Smooth muscle cell (in vitro differentiated cells): ENCODE measurements around the gene TMEM121B. TPM values are rescaled to one million over a fixed set of nuclear protein-coding genes. Genes with fewer than 3 reads are reported as not detected.

ENCODE experiments used
- DNase-seq: peaks from one replicate; lab custom pipeline; 2025; ENCODE audit not compliant: unreplicated experiment; lab: John Stamatoyannopoulos, UW
- H2AFZ ChIP-seq: fragments of 200-600 bp; sonication (generic); 2 replicates; pipeline ENCODE4 v1.6.0; 2016; ENCODE audit warnings: antibody characterized with exemption, low read depth, mild to moderate bottlenecking
- H3F3A ChIP-seq: fragments of 200-600 bp; sonication (generic); 2 replicates; pipeline ENCODE4 v1.6.0; 2017; ENCODE audit warnings: antibody characterized with exemption, low read depth
- H3K27ac ChIP-seq: fragments of 200-600 bp; sonication (generic); 2 replicates; pipeline ENCODE4 v1.5.1; 2016; ENCODE audit warnings: low read depth, mild to moderate bottlenecking
- H3K27me3 ChIP-seq: fragments of 200-600 bp; sonication (generic); 2 replicates; pipeline ENCODE4 v1.6.1; 2016; ENCODE audit warnings: low read depth, mild to moderate bottlenecking
- H3K36me3 ChIP-seq: fragments of 200-600 bp; sonication (generic); 2 replicates; pipeline ENCODE4 v1.5.1; 2016; ENCODE audit warnings: low read depth
- H3K4me1 ChIP-seq: fragments of 200-600 bp; sonication (generic); 2 replicates; pipeline ENCODE4 v1.5.1; 2016; ENCODE audit warnings: low read depth
- H3K4me2 ChIP-seq: fragments of 200-600 bp; sonication (generic); 2 replicates; pipeline ENCODE4 v1.6.0; 2016; ENCODE audit warnings: mild to moderate bottlenecking
- H3K4me3 ChIP-seq: fragments of 200-600 bp; sonication (generic); 2 replicates; pipeline ENCODE4 v1.5.1; 2016; ENCODE audit warnings: mild to moderate bottlenecking
- H3K79me2 ChIP-seq: fragments of 200-600 bp; sonication (generic); 2 replicates; pipeline ENCODE4 v1.6.0; 2016; ENCODE audit warnings: low read depth, mild to moderate bottlenecking
- H3K9ac ChIP-seq: fragments of 200-600 bp; sonication (generic); 2 replicates; pipeline ENCODE4 v1.6.0; 2016; ENCODE audit warnings: low read depth
- H3K9me3 ChIP-seq: fragments of 200-600 bp; sonication (generic); replicated peaks from 2 replicates; pipeline ENCODE4 v1.5.1; 2016; ENCODE audit warnings: low read depth
- H4K20me1 ChIP-seq: fragments of 200-600 bp; sonication (generic); 2 replicates; pipeline ENCODE4 v1.6.0; 2016; ENCODE audit warnings: low read depth
- WGBS: methylation state at CpG from one replicate; pipeline ENCODE4 v1.1.7; 2016; ENCODE audit warnings: low lambda C conversion rate; 5-methylcytosine and 5-hydroxymethylcytosine counted together
- polyA plus RNA-seq: library from polyadenylated mRNA; unstranded; fragments of >200 nt; fragmentation: Nextera tagmentation; extraction: Ambion mirVana; gene quantifications from 2 replicates; pipeline ENCODE4 v1.2.1, GENCODE V29; 2016
- total RNA-seq: library from RNA; depleted of rRNA; stranded (reverse); fragments of >200 nt; gene quantifications from 2 replicates; pipeline ENCODE4 v1.2.3, GENCODE V29; 2014
- TF ChIP-seq, protein P1 (sequence below): fragments of 200-600 bp; sonication (generic); IDR thresholded peaks from 2 replicates; pipeline ENCODE4 v1.5.1; 2017; ENCODE audit warnings: borderline replicate concordance, mild to moderate bottlenecking, antibody characterized with exemption; ENCODE audit not compliant: insufficient read depth, poor library complexity, severe bottlenecking

The TMEM121B gene
- total and polyA plus RNA-seq, 2 experiments from 2014 or later, result 0.09 to 0.15 TPM

DNA sequence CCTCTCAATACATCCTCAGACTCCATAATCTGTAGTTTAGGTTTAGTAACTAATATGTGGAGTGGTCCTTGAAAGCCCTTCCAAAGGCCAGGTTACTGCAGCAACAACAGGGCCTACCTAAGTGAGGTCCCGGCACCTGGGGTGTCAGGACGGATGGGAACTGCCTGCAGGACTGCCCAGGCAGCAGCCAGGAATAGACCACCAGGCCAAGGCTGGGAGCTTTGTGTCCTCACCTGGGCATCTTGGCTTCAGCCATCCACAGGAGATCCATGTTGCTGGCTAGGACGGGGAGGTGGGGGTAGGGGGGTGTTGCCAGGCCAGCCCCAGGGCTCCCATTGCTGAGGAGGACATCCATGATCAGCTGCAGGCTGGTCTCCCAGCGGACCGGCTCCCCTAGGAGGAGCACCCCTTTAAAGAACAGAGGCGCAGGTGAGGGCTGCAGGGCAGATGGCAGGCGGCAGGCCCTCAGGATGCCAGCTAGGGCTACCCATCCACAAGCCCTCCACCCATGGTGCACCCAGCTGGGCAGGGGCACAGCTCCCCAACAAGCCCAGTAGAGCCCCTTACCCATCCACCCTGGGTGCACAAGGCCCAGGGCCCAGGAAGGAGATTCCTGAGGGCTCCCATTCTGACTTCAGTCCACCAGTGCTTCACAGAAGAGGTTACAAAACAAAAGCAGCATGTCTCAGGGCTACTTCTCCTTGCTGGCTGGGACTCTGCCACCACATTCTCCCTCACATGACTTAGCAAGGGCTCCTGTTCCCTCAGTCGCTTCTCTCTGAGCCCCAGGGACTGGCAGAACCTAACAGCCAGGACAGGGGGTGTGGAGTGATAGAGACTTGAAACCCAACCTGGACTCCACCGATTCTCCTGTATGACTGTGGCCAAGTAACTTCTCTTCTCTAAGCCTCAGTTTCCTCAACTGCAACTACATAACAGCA, 19.9 kb upstream of the TMEM121B start:
- H3K4me2 ChIP-seq, result no peak overlapping the region
- no peaks in the 10 kb centered on the region for H3F3A ChIP-seq
- H3K79me2 ChIP-seq, result no peaks in the 10 kb centered on the region
- H3K27me3 ChIP-seq, result no peaks in the 10 kb centered on the region
- no peak overlapping the region for H2AFZ ChIP-seq
- no peaks in the 10 kb centered on the region for H3K4me1 ChIP-seq
- H3K27ac ChIP-seq, result no peak overlapping the region
- peaks cover 25% of the 10 kb centered on the region for H4K20me1 ChIP-seq
- TF ChIP-seq, protein P1, sequence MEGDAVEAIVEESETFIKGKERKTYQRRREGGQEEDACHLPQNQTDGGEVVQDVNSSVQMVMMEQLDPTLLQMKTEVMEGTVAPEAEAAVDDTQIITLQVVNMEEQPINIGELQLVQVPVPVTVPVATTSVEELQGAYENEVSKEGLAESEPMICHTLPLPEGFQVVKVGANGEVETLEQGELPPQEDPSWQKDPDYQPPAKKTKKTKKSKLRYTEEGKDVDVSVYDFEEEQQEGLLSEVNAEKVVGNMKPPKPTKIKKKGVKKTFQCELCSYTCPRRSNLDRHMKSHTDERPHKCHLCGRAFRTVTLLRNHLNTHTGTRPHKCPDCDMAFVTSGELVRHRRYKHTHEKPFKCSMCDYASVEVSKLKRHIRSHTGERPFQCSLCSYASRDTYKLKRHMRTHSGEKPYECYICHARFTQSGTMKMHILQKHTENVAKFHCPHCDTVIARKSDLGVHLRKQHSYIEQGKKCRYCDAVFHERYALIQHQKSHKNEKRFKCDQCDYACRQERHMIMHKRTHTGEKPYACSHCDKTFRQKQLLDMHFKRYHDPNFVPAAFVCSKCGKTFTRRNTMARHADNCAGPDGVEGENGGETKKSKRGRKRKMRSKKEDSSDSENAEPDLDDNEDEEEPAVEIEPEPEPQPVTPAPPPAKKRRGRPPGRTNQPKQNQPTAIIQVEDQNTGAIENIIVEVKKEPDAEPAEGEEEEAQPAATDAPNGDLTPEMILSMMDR, result no peak
- no peaks in the 10 kb centered on the region for H3K36me3 ChIP-seq
- H3K4me3 ChIP-seq, result no peak overlapping the region
- no peak for DNase-seq
- no peaks in the 10 kb centered on the region for H3K9me3 ChIP-seq
- 97% methylated on average over 7 of the region's 9 CpGs for WGBS
- no peak overlapping the region for H3K9ac ChIP-seq

DNA sequence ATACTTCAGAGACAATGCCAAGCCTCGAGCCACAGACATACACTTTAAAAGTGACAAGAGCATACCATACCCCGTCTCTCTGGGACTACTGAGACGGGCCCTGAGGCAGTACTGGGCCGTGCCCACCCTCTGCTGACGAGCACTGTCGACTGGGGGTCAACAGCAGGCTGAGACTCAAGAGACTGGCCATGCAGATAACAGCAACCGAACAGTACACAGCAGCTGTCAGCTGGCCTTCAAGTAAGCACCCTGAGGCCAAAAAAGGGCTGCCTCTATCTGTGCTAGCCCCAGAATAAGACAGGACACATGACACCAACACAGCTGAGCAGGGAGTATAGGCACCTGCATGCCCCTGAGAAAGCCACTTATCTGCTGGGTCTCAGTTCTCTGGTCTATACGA, 18.9 kb upstream of the TMEM121B start:
- Histone ChIP-seq H3K9me3 (no peaks in the 10 kb centered on the region), H3K9ac (no peak overlapping the region), H3F3A (no peaks in the 10 kb centered on the region), H3K4me3 (no peak overlapping the region), H3K4me1 (no peaks in the 10 kb centered on the region), H4K20me1 (peaks cover 14% of the 10 kb centered on the region), H3K79me2 (no peaks in the 10 kb centered on the region), H2AFZ (no peak overlapping the region), H3K27me3 (no peaks in the 10 kb centered on the region), H3K4me2 (no peak overlapping the region), H3K36me3 (no peaks in the 10 kb centered on the region), H3K27ac (no peak overlapping the region)
- DNase-seq, result no peak
- WGBS, result 86% methylated on average over 8 of the region's 8 CpGs
- TF ChIP-seq, protein P1, result no peak

DNA sequence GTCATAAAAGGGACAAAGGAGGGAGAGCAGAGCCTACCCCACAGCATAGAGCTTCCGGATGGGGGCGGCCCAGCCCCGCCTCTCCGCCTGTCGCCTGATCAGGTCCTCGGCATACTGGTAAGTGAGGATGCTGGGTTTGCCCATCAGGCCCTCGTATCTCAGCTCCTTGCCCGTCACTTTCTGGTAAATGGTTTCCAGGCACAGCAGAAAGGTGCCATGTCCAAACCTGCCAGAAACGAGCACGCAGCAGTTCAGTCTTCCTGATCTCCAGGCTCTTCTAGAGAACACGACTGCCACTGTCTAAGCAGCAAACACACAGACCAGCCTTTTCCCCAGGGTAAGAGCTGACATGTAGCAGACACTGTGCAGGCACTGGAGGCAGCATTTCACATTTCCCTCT, 17.4 kb upstream of the TMEM121B start:
- no peaks in the 10 kb centered on the region for H3K9me3 ChIP-seq
- H3K27me3 ChIP-seq, result no peaks in the 10 kb centered on the region
- no peak overlapping the region for H3K4me2 ChIP-seq
- H3K27ac ChIP-seq, result no peak overlapping the region
- no peaks in the 10 kb centered on the region for H3K36me3 ChIP-seq
- WGBS, result 93% methylated on average over 11 of the region's 11 CpGs
- TF ChIP-seq, protein P1, result no peak
- H3K4me3 ChIP-seq, result no peak overlapping the region
- H3K79me2 ChIP-seq, result no peaks in the 10 kb centered on the region
- H3K4me1 ChIP-seq, result no peaks in the 10 kb centered on the region
- H4K20me1 ChIP-seq, result peaks cover 9% of the 10 kb centered on the region
- no peak overlapping the region for H3K9ac ChIP-seq
- H2AFZ ChIP-seq, result no peak overlapping the region
- no peak for DNase-seq
- no peaks in the 10 kb centered on the region for H3F3A ChIP-seq
